Choroid plexus epithelial cell (primary cell): ENCODE measurements around the gene ZMIZ1.
"Not testable (repeated sequence)": the region's sequence is repeated elsewhere in the genome, so short reads cannot be mapped to it uniquely, and the experiment has no call there.

ENCODE experiments used
- DNase-seq: peaks from one replicate; pipeline ENCODE4 v3.0.0-alpha.2; 2010; ENCODE audit warnings: low read depth
- H3K4me3 ChIP-seq: 2 replicates; pipeline ENCODE4 v1.5.1; 2011; ENCODE audit warnings: low read depth, mild to moderate bottlenecking, control low read depth, low read length, moderate library complexity
- CTCF ChIP-seq: conservative IDR thresholded peaks from 2 replicates; pipeline ENCODE4 v1.5.1; 2011; ENCODE audit warnings: low read depth, mild to moderate bottlenecking, control low read depth, inconsistent platforms, low read length, moderate library complexity

ZMIZ1 gene

GRCh38 chr10:79272353-79272752 is 203.6 kb downstream of the ZMIZ1 start:
- DNase-seq: no peak
- TF ChIP-seq CTCF: no peak
- no peak overlapping the region for H3K4me3 ChIP-seq

GRCh38 chr10:79273604-79274003 is 204.8 kb downstream of the ZMIZ1 start:
- TF ChIP-seq CTCF: no peak
- no peak overlapping the region for H3K4me3 ChIP-seq
- DNase-seq: no peak

- no peak for DNase-seq
- TF ChIP-seq CTCF: no peak
- no peak overlapping the region for H3K4me3 ChIP-seq
Observed at GRCh38 chr10:79274279-79275104, 205.7 kb downstream of the ZMIZ1 start.

- TF ChIP-seq CTCF: no peak
- DNase-seq: no peak
- H3K4me3 ChIP-seq: no peak overlapping the region
Observed at GRCh38 chr10:79275105-79275430, 206.3 kb downstream of the ZMIZ1 start.

GRCh38 chr10:79275431-79275851 is 206.7 kb downstream of the ZMIZ1 start:
- TF ChIP-seq CTCF: no peak
- H3K4me3 ChIP-seq: no peak overlapping the region
- no peak for DNase-seq

GRCh38 chr10:79277579-79278269 is 209.0 kb downstream of the ZMIZ1 start:
- no peak overlapping the region for H3K4me3 ChIP-seq
- DNase-seq: no peak
- no peak for TF ChIP-seq CTCF

GRCh38 chr10:79279047-79279446 is 210.3 kb downstream of the ZMIZ1 start:
- not testable (repeated sequence) for H3K4me3 ChIP-seq, DNase-seq
